Fibroblast of gingiva (primary cell): Measurements from ENCODE around the gene DGKD.
A peak's percentile ranks its signal among the peaks of the same experiment; 100 is the strongest.

Experiments used
- DNase-seq: peaks from one replicate; pipeline ENCODE4 v3.0.0-alpha.2; 2011; ENCODE audit warnings: low read depth

DGKD gene

DNA sequence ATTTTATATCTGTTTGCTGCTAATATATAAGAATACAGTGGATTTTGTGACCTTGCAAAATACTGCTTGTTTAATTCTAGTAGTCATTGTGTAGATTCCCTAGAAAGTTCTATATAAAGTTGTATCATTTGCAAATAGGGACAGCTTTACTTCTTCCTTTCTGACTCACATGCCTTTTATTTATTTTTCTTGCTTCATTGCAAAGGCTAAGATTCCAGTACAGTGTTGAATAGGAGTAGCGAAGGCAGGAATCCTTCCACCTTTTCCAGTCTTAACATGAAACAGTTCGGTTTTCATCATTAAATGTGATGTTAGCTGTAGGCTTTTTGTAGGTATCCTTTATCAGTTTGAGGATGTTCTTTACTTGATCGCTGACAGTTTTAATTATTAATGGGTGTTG lies 58.1 kb downstream of the DGKD start:
- DNase-seq, result no peak

DNA sequence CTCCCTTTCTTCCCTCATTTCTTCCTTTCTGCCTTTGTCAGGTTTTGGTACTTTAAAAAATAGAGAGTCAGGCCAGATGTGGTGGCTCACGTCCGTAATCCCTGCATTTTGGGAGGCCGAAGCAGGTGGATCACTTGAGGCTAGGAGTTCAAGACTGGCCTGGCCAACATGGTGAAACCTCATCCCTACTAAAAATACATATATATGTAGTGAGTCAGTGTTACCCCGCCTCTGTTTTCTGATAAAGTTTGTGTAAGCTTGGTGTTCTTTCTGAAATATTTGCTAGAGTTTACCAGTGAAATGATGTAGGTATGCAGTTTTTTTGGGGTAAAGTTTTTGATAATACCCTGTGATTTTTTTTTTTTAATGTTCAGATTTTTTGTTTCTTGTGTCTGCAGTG lies 58.8 kb downstream of the DGKD start:
- peak; percentile 36 for DNase-seq

GRCh38 chr2:233413559-233414272 lies 59.4 kb downstream of the DGKD start:
- peak; percentile 87 for DNase-seq

- no peak for DNase-seq
Measured at GRCh38 chr2:233414273-233414654, 60.0 kb downstream of the DGKD start.

- DNase-seq, result peak; percentile 68
Measured at GRCh38 chr2:233414777-233415570, 60.7 kb downstream of the DGKD start.

- no peak for DNase-seq
Measured at GRCh38 chr2:233416199-233416598, 61.9 kb downstream of the DGKD start.

DNA sequence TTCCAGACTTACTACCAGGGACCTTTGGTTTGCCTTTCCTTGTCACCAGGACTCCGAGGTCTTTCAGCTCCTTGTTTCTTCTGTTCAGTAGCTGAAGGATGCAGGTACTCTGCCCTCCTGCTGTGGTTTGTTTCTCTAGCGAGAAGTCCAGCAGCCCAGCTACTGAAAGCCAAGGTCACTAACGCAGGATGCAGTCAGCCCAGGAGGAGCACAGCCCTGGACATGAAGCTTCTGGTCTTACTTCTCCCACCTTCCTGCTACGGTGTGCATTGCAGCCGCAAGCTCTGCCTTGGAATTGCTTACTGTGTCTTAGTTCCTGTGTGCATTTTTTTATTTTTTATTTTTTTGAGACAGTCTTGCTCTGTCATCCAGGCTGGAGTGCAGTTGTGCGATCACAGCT lies 62.4 kb downstream of the DGKD start:
- no peak for DNase-seq

DNA sequence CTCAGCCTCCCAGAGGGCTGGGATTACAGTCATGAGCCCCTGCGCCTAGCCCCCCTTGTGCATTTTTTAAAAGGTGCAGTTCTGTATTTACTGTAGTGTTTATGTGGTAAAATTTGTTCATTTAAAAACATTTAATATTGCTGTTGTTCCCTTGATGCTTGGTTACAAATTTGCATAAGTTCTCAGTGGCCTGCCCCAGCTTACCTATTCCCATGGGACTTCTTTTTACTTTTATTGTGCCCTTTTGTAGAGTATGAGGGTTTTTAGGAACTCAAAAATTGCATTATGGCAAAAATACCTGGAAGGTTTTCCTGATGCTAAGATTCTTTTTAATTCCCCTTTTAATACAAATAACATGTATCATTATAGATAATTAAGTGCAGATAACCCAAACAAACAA lies 63.0 kb downstream of the DGKD start:
- DNase-seq, result no peak

DNA sequence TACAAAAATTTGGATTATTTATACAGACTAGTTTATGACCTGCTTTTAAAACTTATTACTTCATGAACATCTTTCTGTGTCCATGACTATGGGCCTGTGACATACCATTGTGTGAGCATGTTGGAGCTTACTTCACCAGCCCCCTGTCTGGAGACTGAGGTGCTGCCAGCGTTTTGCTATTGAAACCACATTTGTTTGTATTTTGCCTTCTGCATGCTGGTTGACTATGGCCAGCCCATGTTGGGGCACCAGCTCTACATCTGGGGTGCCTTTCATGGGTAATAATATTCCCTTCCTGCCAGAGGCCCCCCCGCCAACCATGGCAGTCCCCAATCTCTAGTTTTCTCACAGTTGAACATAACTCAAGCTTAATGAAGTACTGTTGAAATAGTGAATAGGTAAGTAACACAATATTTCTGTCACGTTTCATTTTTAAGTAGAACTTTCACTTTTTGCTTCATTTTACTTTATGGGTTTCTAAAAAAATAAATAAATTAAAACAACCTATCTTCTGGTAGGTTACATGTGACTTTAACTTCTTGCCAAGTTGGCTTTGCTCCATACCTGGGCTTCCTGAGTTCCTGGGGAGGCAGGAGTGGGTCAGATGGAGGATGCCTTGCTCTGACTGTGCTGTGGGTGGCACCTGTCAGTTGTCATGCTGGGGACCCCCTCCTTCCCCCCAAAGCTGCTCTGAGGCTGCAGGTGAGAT lies 63.9 kb downstream of the DGKD start:
- DNase-seq, result no peak

DNA sequence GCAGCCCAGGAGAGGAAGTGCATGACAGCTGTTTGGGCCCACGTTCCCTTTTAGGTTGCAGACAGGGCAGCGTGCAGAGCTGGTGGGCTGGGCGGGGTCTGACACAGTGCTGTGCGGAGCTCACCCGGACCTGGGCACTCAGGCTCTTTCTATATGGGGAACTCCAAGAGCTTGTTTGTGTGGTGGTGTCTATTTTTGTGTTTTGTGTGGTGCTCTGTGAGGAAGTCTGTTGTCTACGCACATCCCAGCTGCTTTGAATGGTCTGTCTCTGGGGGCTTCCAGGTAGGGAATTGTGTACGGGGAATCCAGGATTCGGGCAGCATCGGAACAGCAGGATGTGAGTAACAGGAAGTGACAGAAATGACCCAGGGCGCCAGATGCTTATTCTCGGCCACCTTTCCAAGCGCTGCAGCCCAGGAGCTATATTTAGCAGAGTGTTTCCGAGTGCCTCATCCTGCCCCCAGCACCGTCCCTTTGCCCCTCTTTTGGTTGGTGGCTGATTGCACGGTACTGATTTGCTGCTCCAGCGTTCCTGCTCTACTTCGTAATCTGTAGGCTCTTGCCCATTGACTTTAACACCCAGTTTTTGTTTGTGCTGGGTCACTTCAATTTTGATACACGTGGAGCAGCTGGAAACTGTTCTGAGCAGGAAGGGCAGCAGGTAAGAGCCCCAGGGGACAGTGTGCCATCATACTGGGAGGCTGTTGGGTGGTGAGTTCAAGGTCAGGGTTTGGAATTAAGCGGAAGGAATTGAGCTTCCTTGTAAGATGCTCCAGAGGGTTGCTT lies 64.7 kb downstream of the DGKD start:
- DNase-seq, result no peak

DNA sequence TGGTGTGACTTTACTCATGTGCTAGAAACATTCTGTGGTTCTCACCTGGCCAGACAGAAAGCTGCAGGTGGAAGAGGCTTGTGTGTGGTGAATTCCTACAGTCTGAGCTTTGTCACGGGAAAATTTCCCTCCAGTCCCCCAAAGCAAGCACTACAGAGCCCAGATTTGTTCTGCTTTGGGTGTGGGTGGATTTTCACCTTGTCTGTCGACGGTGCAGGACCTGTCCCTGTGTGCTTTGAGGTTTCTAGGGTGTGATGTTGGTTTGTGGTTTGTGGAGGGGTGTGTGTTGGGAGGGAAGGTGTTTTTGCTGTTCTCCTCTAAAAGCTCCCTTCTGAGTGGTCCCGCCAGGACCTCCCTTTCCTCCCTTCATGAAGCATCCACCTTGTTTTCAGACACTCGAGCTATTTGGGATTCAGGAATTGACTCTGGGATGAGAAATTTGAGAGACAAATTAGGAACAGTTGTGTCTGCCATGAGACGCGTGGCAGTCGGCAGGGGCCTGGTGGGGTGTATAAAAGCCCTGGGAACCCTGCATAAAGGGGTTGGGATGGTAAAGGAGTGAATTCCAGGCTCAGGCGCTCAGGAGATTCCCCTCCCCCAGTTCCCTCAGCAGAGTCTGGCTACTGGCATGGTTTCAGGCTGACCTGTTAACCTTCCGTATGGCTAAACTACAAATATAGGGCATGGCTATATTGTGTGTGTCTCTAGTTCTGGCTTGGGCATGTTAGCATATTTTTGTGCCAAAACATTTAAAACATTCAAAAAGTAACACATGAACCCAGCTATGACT lies 65.5 kb downstream of the DGKD start:
- no peak for DNase-seq

- DNase-seq, result no peak
Measured at GRCh38 chr2:233421091-233421816, 67.0 kb downstream of the DGKD start.

- DNase-seq, result no peak
Measured at GRCh38 chr2:233422050-233422639, 67.9 kb downstream of the DGKD start.

DNA sequence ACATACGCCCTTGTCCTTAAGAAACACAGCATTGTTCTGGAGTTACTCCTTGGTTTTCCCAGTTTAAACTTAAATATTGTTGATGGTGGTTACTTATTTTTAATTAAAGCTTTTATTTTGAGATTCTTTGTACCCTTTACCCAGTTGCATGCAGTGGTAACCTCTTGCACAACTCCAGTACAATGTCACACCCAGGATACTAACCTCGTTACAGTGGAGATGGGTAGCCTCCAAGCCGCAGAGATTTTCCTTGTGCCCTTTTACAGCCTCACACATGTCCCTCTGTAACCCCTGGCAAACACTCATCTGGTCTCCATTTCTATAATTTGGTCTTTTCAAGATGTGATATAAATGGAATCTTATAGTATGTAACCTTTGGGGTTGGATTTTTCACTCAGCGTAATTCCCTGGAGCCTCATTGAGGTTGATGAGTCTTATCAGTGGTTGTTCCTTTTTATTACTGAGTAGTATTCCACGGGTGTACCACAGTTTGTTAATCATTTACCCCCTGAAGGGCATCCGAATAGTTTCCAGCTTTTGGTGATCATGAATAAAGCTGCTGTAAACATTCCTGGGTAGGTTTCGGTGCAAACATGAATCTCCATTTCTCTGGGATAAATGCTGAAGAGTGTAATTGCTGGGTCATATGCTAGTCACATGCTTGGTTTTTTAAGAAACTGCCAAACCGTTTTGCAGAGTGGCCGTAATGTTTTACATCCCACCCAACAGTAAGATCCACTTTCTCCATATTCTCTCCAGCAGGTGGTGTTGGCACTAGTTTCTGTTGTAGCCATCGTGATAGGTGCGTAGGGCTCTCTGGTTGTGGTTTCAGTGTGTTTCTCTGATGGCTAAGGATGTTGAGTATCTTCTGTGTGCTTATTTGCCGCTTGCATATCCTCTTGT lies 68.6 kb downstream of the DGKD start:
- DNase-seq, result no peak

GRCh38 chr2:233423552-233423860 lies 69.2 kb downstream of the DGKD start:
- no peak for DNase-seq

- DNase-seq, result no peak
Measured at GRCh38 chr2:233424154-233424951, 70.1 kb downstream of the DGKD start.

DNA sequence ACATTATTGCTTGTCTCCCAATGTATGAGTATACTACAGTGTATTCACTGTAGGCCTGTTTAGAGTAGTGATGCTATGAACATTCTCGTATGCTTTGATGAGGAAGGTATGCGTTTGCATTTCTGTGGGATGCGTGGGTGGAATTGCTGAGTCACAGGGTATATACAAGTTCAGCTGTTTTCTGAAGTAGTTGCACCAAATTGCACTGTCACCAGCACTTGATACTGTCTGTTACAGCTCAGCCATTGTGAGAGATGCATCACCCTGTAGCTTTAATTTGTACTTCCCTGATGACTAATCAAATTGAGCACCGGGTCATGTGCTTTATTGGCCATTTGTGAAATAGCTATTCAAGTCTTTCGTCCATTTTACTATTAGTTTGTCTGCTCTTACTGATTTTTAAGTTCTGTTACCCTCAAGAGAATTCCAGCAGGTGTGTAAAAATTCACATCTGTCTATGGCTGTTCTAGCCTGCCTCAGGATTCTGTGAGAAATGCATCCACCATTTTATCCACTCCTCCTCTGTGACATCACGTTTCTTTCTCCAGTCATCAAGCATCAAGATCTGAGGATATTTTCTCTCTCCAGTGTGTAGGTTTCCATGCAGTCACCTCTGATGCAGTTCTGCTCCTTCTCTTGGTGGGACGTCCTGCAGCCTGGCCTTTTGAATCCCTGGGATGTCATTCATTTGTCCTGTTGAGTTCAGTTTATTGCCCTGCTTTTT lies 72.5 kb downstream of the DGKD start:
- peak; percentile 66 for DNase-seq

DNA sequence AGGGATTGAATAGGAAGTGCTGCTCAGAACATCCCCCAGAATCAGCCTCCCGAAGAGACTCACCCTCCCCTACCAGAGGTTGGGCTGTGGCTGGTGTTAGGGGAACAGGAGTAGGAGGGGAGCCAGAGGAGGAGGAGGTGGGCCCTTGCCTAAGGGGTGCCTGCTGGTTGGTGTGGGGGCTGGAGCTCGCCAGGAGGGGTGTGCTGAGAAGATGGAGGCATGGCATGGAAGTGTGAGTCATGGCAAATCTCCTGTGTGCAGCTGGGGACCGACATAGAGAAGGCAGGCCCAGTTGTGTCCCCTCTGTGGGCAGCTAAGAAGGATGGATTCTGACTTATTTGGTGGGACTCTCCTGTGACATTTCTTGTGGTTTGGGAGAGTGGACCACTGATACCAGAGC lies 73.7 kb downstream of the DGKD start:
- no peak for DNase-seq
